Inflammatory macrophage treated with lipopolysaccharide for 1 hour (primary cell): ENCODE data around the gene MYT1.

Experiments
- DNase-seq, 2 donors: peaks; one replicate each; pipeline ENCODE4 v3.0.0-alpha.2; 2020 to 2022

The MYT1 gene

DNA sequence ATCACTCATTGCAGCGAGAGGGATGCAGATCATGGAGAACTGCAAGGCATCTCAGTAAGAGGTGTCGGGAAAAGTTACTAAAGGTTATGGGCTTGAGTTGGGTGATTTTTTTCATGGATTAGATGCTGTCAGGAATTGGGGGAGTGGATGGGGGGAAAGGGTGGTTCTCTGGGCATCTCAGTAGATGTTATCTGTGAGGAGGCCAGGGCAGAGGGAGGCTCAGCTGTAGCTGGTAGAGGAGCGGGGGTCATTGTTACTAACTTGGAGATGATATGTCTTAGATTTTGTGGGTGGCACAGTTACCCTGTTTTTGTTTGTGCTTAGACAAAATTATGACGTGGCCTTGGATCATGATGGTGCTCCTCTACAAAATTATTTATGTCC, 88.7 kb downstream of the MYT1 start:
- DNase-seq, result no peak

DNA sequence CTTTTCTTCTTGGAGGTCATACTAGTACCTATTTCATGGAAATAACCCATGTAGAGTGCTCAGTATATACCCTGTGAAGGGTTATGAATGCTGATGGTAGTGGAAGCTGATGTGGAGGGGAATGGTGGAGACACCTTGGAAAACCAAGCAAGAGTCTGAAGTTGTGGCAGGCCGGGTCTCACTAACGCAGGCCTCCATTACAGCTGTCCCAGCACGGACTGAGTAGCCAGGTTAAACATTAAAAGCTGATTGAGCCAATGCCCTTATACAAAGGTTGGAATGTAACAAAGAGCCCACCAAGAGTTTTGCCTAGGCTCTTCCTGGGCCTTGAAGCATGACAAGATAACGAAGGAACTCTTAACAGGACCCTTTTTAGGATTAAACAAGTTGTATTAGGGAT, 89.2 kb downstream of the MYT1 start:
- DNase-seq, result no peak

GRCh38 chr20:64254156-64254555, 89.9 kb downstream of the MYT1 start:
- DNase-seq, result no peak

- no peak for DNase-seq
These were observed 90.5 kb downstream of the MYT1 start for GRCh38 chr20:64254571-64255360.

- peak; percentile 75 to 93 for DNase-seq
These were observed 91.4 kb downstream of the MYT1 start, which contains the start of gene PCMTD2 for GRCh38 chr20:64255361-64256281. PCMTD2 (plus strand) TSS chr20:64255748; CDS start chr20:64259966, 4,218 bp downstream.

- DNase-seq, result no peak
These were observed 92.2 kb downstream of the MYT1 start for GRCh38 chr20:64256282-64256935.

GRCh38 chr20:64257107-64257757, 93.0 kb downstream of the MYT1 start:
- DNase-seq, result no peak

- no peak for DNase-seq
These were observed 94.0 kb downstream of the MYT1 start for GRCh38 chr20:64258071-64258823.

DNA sequence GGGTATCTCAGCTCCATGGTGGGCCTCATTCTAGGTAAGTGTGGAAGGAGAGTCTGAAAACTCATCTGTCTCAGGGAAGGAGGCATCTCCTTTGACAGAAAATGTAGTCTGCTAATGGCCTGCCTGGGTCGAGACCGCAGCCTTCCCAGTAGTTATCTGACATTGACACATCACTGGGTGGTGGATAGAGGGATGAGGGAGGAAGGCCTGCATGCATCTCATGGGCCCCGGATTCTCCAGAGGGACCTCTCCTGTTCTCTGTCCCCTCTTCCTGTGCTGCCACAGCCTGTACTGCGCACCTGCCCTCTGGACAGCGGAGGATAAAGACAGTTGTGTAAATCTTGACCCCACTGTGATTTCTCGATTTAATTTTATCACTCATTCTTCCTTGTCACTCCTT, 96.0 kb downstream of the MYT1 start:
- no peak for DNase-seq

DNA sequence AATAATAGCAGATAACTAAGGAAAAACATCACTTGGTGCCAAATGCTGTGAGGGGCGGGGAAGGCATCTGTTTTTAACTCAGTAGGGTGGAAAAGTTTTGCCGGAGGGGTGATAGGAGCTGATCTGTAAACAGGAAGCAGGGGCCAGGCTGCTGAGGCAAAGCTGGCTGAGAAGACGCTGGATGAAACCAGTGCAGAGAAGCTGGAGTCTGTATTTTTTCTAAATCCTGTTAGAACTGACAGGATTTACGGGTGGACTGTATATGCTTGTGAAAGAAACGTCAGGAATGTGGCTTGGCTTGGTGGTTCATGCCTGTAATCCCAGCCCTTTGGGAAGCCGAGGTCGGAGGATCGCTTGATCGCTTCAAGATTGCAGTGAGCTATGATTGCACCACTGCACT, 96.9 kb downstream of the MYT1 start:
- DNase-seq, result no peak

- no peak for DNase-seq
These were observed 99.8 kb downstream of the MYT1 start for GRCh38 chr20:64264091-64264490.

GRCh38 chr20:64265201-64265600, 100.9 kb downstream of the MYT1 start:
- DNase-seq, result no peak

GRCh38 chr20:64266988-64267387, 102.7 kb downstream of the MYT1 start:
- no peak for DNase-seq

- DNase-seq, result no peak
These were observed 103.9 kb downstream of the MYT1 start for GRCh38 chr20:64268174-64268573.

GRCh38 chr20:64269604-64270411, 105.6 kb downstream of the MYT1 start:
- no peak for DNase-seq

GRCh38 chr20:64271636-64272035, 107.4 kb downstream of the MYT1 start:
- no peak for DNase-seq

DNA sequence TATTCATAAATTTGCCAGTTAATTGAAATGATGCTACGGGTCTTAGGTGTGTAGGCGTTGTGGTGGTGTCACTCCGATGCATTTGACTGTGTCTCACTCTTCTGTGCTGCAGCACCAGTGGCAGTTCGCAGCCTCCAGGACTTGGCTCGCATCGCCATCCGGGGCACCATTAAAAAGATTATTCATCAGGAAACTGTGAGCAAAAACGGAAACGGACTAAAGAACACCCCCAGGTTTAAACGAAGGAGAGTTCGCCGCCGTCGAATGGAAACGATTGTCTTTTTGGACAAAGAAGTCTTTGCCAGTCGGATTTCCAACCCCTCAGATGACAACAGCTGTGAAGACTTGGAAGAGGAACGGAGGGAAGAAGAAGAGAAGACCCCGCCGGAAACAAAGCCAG, 108.9 kb downstream of the MYT1 start:
- no peak for DNase-seq

DNA sequence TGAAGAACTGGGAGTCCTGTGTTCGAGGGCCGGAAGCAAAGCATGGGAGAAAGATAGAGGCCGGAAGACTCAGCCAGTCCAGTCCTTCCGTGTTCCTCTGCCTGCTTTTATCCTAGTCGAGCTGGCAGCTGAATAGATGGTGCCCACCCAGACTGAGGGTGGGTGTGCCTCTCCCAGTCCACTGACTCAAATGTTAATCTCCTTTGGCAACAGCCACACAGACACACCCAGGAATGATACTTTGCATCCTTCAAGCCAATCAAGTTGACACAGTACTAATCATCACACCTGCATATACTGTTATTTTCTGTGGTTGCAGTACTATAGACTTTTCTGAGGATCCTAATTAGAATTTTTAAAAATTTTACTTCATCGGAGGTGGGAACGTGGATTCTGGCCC, 112.6 kb downstream of the MYT1 start:
- DNase-seq, result no peak

- DNase-seq, result no peak
These were observed 113.5 kb downstream of the MYT1 start for GRCh38 chr20:64277571-64278316.

DNA sequence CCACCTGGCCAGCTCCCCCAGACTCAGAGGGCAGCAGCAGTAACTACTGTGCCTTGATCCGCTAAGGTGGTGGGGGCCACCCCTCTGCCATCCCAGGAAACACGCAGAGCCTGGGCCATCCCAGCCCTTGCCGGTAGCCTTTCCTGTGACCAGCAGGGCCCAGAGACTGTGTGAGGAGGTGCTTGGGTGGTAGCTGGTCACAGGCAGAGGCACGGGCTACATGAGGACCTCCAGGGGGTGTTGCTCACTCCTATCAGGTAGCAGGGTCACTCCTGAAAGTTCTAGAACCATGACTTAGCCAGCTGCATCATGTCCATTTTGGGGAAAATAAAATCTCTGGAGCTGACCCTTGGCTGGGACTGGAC, 114.0 kb downstream of the MYT1 start:
- DNase-seq, result no peak
